GM18499 (cell line): ENCODE data around the gene LAMTOR3.
"Not testable (repeated sequence)": the region's sequence is repeated elsewhere in the genome, so short reads cannot be mapped to it uniquely, and the experiment has no call there.

ENCODE experiments used
- ATAC-seq: cut with Tn5 transposase; IDR thresholded peaks from one replicate; pipeline ENCODE4 v1.9.1; 2021; ENCODE audit warnings: moderate number of reproducible peaks; ENCODE audit not compliant: insufficient read depth, unreplicated experiment

LAMTOR3 gene

DNA sequence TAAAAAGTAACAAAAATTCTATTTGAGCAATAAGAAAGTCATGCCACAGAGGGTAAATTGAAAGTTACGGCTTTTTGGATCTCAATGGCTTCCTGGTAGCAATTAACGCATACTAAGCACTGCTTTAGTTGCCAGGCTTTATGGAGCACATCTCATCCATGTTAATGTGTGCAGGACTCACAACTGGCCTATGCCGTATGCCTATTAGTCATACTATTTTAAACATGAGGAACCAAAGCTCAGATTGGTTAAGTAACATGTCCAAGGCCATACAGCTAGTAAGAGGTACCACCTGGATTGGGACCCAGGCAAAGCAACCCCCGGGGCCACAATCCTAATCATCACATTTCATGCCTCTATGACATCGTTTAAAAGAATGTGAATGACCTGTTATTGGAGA is 60.5 kb downstream of the LAMTOR3 start:
- ATAC-seq, result no peak

DNA sequence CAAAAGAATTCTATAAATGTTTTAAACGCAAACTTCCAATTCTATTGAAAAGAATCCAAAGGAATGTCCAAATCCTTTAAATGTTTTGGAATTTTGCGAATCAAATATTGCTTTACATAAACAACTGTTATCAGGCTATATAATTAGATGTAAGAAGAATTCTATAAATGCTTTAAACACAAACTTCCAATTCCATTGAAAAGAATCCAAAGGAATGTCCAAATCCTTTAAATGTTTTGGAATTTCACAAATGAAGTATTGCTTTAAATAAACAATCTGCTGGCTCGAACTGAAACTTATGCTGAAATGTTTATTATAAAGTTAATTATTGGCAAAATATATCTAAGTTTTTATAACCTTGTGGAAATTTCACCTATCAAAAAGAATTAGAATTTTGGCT is 61.5 kb downstream of the LAMTOR3 start:
- no peak for ATAC-seq

- no peak for ATAC-seq
Measured at GRCh38 chr4:99832321-99832720, 61.9 kb downstream of the LAMTOR3 start.

DNA sequence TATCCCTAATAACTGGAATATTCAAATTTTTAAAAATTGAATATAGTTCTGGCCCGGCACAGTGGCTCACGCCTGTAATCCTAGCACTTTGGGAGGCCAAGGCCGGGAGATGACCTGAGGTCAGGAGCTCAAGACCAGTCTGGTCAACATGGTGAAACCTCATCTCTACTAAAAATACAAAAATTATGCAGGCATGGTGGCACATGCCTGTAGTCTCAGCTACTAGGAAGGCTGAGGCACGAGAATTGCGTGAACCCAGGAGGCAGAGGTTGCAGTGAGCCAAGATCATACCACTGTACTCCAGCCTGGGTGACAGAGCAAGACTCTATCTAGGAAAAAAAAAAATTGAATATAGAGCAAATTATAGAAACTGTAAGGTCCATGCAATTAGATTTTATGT is 64.2 kb downstream of the LAMTOR3 start:
- not testable (repeated sequence) for ATAC-seq

GRCh38 chr4:99828477-99828876 is 65.8 kb downstream of the LAMTOR3 start:
- ATAC-seq, result no peak
